ENCODE data around the gene YWHAG. TPM values are rescaled to one million over a fixed set of nuclear protein-coding genes. Genes with fewer than 3 reads are reported as not detected.

YWHAG gene
- total RNA-seq, 1 donor from 2014 or later, result 351 TPM

- no peak overlapping the region for H3K27ac Mint-ChIP-seq (ENCODE audit: unreplicated experiment)
- H3K9me3 ChIP-seq (ENCODE audit: insufficient read depth, low read depth, low read length), result no peaks in the 10 kb centered on the region
- peak overlapping the region; percentile 16 for H3K4me2 ChIP-seq (ENCODE audit: low read length)
- peaks cover 45% of the 10 kb centered on the region for H3K36me3 Mint-ChIP-seq (ENCODE audit: low read depth, unreplicated experiment)
- no peak for TF ChIP-seq EZH2 (IDR thresholded peaks at IDR 0.05; ENCODE audit: insufficient read depth, low read length)
- no peak for TF ChIP-seq CTCF (IDR thresholded peaks at IDR 0.05; ENCODE audit: insufficient read depth, low read depth, low read length)
- peaks cover 94% of the 10 kb centered on the region for H4K20me1 ChIP-seq (ENCODE audit: insufficient read depth, low read length)
- peaks cover 29% of the 10 kb centered on the region for H3K36me3 ChIP-seq (ENCODE audit: insufficient read depth, low read length)
- H3K4me3 ChIP-seq (ENCODE audit: insufficient read depth, low read depth, low read length), result no peak overlapping the region
- H3K79me2 ChIP-seq (ENCODE audit: insufficient read depth, low read length), result peaks cover 99% of the 10 kb centered on the region
- peak overlapping the region; percentile 34 for H3K4me3 Mint-ChIP-seq (ENCODE audit: unreplicated experiment)
- H3K9me3 Mint-ChIP-seq (ENCODE audit: unreplicated experiment), result no peaks in the 10 kb centered on the region
- H3K27me3 Mint-ChIP-seq (ENCODE audit: low read depth, unreplicated experiment), result no peaks in the 10 kb centered on the region
- no peaks in the 10 kb centered on the region for H3K27me3 ChIP-seq (ENCODE audit: insufficient read depth, low read length)
- H3K9ac ChIP-seq (ENCODE audit: low read length), result no peak overlapping the region
- FAIRE-seq (no peak), DNase-seq (ENCODE audit: low read depth) (no peak)
- no peak overlapping the region for H3K27ac ChIP-seq (ENCODE audit: low read depth, low read length)
- H3K4me1 ChIP-seq (ENCODE audit: insufficient read depth, low read length), result peaks cover 17% of the 10 kb centered on the region
- peaks cover 38% of the 10 kb centered on the region for H3K4me1 Mint-ChIP-seq (ENCODE audit: low read depth, unreplicated experiment)
- H2AFZ ChIP-seq (ENCODE audit: low read depth, low read length), result no peak overlapping the region
Measured at GRCh38 chr7:76353744-76354143, 5.0 kb downstream of the YWHAG start.

GRCh38 chr7:76352193-76352592 is 6.6 kb downstream of the YWHAG start:
- H3K36me3 Mint-ChIP-seq (ENCODE audit: low read depth, unreplicated experiment), result peaks cover 47% of the 10 kb centered on the region
- no peak for DNase-seq (ENCODE audit: low read depth)
- H3K4me1 Mint-ChIP-seq (ENCODE audit: low read depth, unreplicated experiment), result peaks cover 47% of the 10 kb centered on the region
- H3K9ac ChIP-seq (ENCODE audit: low read length), result no peak overlapping the region
- H3K4me1 ChIP-seq (ENCODE audit: insufficient read depth, low read length), result peaks cover 17% of the 10 kb centered on the region
- no peak for FAIRE-seq
- no peaks in the 10 kb centered on the region for H3K9me3 Mint-ChIP-seq (ENCODE audit: unreplicated experiment)
- no peak overlapping the region for H3K27ac ChIP-seq (ENCODE audit: low read depth, low read length)
- peak overlapping the region; percentile 14 for H3K4me2 ChIP-seq (ENCODE audit: low read length)
- no peak overlapping the region for H2AFZ ChIP-seq (ENCODE audit: low read depth, low read length)
- H3K27me3 ChIP-seq (ENCODE audit: insufficient read depth, low read length), result no peaks in the 10 kb centered on the region
- TF ChIP-seq EZH2 (IDR thresholded peaks at IDR 0.05; ENCODE audit: insufficient read depth, low read length) (no peak), CTCF (IDR thresholded peaks at IDR 0.05; ENCODE audit: insufficient read depth, low read depth, low read length) (no peak)
- peak overlapping the region; percentile 48 for H3K27ac Mint-ChIP-seq (ENCODE audit: unreplicated experiment)
- peaks cover 36% of the 10 kb centered on the region for H3K36me3 ChIP-seq (ENCODE audit: insufficient read depth, low read length)
- H3K9me3 ChIP-seq (ENCODE audit: insufficient read depth, low read depth, low read length), result no peaks in the 10 kb centered on the region
- H3K27me3 Mint-ChIP-seq (ENCODE audit: low read depth, unreplicated experiment), result no peaks in the 10 kb centered on the region
- no peak overlapping the region for H3K4me3 ChIP-seq (ENCODE audit: insufficient read depth, low read depth, low read length)
- H4K20me1 ChIP-seq (ENCODE audit: insufficient read depth, low read length), result peaks cover 100% of the 10 kb centered on the region
- no peak overlapping the region for H3K4me3 Mint-ChIP-seq (ENCODE audit: unreplicated experiment)
- H3K79me2 ChIP-seq (ENCODE audit: insufficient read depth, low read length), result peaks cover 99% of the 10 kb centered on the region

- DNase-seq (ENCODE audit: low read depth) (no peak), FAIRE-seq (no peak)
- no peak overlapping the region for H3K27ac ChIP-seq (ENCODE audit: low read depth, low read length)
- Mint-ChIP-seq H3K36me3 (ENCODE audit: low read depth, unreplicated experiment) (peaks cover 54% of the 10 kb centered on the region), H3K9me3 (ENCODE audit: unreplicated experiment) (no peaks in the 10 kb centered on the region), H3K4me1 (ENCODE audit: low read depth, unreplicated experiment) (peaks cover 54% of the 10 kb centered on the region), H3K27ac (ENCODE audit: unreplicated experiment) (peak overlapping the region; percentile 48), H3K4me3 (ENCODE audit: unreplicated experiment) (peak overlapping the region; percentile 51), H3K27me3 (ENCODE audit: low read depth, unreplicated experiment) (no peaks in the 10 kb centered on the region)
- TF ChIP-seq CTCF (IDR thresholded peaks at IDR 0.05; ENCODE audit: insufficient read depth, low read depth, low read length) (no peak), EZH2 (IDR thresholded peaks at IDR 0.05; ENCODE audit: insufficient read depth, low read length) (no peak)
- H3K4me1 ChIP-seq (ENCODE audit: insufficient read depth, low read length), result peaks cover 18% of the 10 kb centered on the region
- H3K9ac ChIP-seq (ENCODE audit: low read length), result no peak overlapping the region
- peaks cover 99% of the 10 kb centered on the region for H3K79me2 ChIP-seq (ENCODE audit: insufficient read depth, low read length)
- no peak overlapping the region for H3K4me2 ChIP-seq (ENCODE audit: low read length)
- peaks cover 100% of the 10 kb centered on the region for H4K20me1 ChIP-seq (ENCODE audit: insufficient read depth, low read length)
- H3K4me3 ChIP-seq (ENCODE audit: insufficient read depth, low read depth, low read length), result no peak overlapping the region
- no peaks in the 10 kb centered on the region for H3K9me3 ChIP-seq (ENCODE audit: insufficient read depth, low read depth, low read length)
- H3K36me3 ChIP-seq (ENCODE audit: insufficient read depth, low read length), result peaks cover 40% of the 10 kb centered on the region
- H3K27me3 ChIP-seq (ENCODE audit: insufficient read depth, low read length), result no peaks in the 10 kb centered on the region
- no peak overlapping the region for H2AFZ ChIP-seq (ENCODE audit: low read depth, low read length)
Measured at GRCh38 chr7:76351372-76351771, 7.4 kb downstream of the YWHAG start.
